Measurements from ENCODE around the gene FXYD7.

The FXYD7 gene

DNA sequence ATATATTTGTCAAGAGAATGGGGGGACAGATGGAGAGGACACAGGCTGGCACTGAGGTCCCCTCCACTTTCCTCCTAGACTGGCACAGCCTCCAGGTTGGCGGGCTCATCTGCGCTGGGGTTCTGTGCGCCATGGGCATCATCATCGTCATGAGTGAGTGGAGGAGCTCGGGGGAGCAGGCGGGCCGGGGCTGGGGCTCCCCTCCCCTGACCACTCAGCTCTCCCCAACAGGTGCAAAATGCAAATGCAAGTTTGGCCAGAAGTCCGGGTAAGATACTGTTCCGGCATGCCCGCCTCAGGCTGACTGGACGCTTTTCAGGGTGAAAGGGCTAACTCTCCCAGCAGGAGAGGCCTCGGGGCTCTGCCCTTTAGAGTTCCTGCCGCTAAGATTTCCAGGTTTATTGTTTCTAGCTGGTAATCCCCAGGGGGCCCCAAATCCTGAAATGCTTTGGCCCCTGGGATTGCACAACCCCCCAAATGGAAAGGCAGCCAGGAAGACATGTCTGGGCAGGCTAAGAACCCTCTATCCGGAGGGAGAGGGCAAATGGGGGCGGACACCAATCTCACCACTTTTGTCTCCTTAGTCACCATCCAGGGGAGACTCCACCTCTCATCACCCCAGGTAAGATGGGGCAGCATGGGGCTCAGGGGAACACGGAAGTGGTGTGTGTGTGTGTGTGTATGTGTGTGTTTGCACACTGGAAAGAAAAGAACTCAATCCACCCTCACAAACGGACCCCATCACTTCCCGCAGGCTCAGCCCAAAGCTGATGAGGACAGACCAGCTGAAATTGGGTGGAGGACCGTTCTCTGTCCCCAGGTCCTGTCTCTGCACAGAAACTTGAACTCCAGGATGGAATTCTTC, 20.1 kb upstream of the FXYD7 start (continued):
- no peak for TF ChIP-seq ZNF2 (tag by site-specific recombination; IDR thresholded peaks at IDR 0.05)
- no peak for TF ChIP-seq ZFP69B (tag by site-specific recombination; IDR thresholded peaks at IDR 0.05)
- TF ChIP-seq ZNF776 (tag by site-specific recombination; IDR thresholded peaks at IDR 0.05; ENCODE audit: borderline replicate concordance): no peak
- no peak for TF ChIP-seq ZNF747 (tag by site-specific recombination; IDR thresholded peaks at IDR 0.05)
- TF ChIP-seq ZNF121 (tag by site-specific recombination; IDR thresholded peaks at IDR 0.05): no peak
- TF ChIP-seq ZNF792 (tag by site-specific recombination; IDR thresholded peaks at IDR 0.05): no peak
- TF ChIP-seq, protein P1, sequence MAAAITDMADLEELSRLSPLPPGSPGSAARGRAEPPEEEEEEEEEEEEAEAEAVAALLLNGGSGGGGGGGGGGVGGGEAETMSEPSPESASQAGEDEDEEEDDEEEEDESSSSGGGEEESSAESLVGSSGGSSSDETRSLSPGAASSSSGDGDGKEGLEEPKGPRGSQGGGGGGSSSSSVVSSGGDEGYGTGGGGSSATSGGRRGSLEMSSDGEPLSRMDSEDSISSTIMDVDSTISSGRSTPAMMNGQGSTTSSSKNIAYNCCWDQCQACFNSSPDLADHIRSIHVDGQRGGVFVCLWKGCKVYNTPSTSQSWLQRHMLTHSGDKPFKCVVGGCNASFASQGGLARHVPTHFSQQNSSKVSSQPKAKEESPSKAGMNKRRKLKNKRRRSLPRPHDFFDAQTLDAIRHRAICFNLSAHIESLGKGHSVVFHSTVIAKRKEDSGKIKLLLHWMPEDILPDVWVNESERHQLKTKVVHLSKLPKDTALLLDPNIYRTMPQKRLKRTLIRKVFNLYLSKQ (tag by site-specific recombination; IDR thresholded peaks at IDR 0.05; ENCODE audit: borderline replicate concordance): no peak
- no peak for TF ChIP-seq ZNF624 (tag by site-specific recombination; IDR thresholded peaks at IDR 0.05)
- TF ChIP-seq, protein P2, sequence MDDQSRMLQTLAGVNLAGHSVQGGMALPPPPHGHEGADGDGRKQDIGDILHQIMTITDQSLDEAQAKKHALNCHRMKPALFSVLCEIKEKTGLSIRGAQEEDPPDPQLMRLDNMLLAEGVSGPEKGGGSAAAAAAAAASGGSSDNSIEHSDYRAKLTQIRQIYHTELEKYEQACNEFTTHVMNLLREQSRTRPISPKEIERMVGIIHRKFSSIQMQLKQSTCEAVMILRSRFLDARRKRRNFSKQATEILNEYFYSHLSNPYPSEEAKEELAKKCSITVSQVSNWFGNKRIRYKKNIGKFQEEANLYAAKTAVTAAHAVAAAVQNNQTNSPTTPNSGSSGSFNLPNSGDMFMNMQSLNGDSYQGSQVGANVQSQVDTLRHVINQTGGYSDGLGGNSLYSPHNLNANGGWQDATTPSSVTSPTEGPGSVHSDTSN (CRISPR knock-in tag; IDR thresholded peaks at IDR 0.05): no peak
- TF ChIP-seq GLIS1 (tag by site-specific recombination; IDR thresholded peaks at IDR 0.05): peak; percentile 50; the same call in 1 of the 2 replicates
- no peak for TF ChIP-seq ZSCAN16 (tag by site-specific recombination; IDR thresholded peaks at IDR 0.05)
- TF ChIP-seq ZNF16 (tag by site-specific recombination; IDR thresholded peaks at IDR 0.05; ENCODE audit: low read depth): no peak
- TF ChIP-seq ZNF341 (tag by site-specific recombination; IDR thresholded peaks at IDR 0.05; ENCODE audit: low read depth): no peak
- TF ChIP-seq, protein P3, sequence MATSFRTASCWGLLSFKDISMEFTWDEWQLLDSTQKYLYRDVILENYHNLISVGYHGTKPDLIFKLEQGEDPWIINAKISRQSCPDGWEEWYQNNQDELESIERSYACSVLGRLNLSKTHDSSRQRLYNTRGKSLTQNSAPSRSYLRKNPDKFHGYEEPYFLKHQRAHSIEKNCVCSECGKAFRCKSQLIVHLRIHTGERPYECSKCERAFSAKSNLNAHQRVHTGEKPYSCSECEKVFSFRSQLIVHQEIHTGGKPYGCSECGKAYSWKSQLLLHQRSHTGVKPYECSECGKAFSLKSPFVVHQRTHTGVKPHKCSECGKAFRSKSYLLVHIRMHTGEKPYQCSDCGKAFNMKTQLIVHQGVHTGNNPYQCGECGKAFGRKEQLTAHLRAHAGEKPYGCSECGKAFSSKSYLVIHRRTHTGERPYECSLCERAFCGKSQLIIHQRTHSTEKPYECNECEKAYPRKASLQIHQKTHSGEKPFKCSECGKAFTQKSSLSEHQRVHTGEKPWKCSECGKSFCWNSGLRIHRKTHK (tag by site-specific recombination; IDR thresholded peaks at IDR 0.05): no peak
- no peak for TF ChIP-seq ZNF266 (tag by site-specific recombination; IDR thresholded peaks at IDR 0.05; ENCODE audit: low read depth)
- TF ChIP-seq ZNF664 (tag by site-specific recombination; IDR thresholded peaks at IDR 0.05): no peak
- TF ChIP-seq MYNN (tag by site-specific recombination; IDR thresholded peaks at IDR 0.05; ENCODE audit: borderline replicate concordance): no peak
- no peak for TF ChIP-seq ZXDB (tag by site-specific recombination; IDR thresholded peaks at IDR 0.05)
- TF ChIP-seq, protein P4, sequence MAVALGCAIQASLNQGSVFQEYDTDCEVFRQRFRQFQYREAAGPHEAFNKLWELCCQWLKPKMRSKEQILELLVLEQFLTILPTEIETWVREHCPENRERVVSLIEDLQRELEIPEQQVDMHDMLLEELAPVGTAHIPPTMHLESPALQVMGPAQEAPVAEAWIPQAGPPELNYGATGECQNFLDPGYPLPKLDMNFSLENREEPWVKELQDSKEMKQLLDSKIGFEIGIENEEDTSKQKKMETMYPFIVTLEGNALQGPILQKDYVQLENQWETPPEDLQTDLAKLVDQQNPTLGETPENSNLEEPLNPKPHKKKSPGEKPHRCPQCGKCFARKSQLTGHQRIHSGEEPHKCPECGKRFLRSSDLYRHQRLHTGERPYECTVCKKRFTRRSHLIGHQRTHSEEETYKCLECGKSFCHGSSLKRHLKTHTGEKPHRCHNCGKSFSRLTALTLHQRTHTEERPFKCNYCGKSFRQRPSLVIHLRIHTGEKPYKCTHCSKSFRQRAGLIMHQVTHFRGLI (tag by site-specific recombination; IDR thresholded peaks at IDR 0.05): no peak
- no peak for TF ChIP-seq ZNF426 (tag by site-specific recombination; IDR thresholded peaks at IDR 0.05)

DNA sequence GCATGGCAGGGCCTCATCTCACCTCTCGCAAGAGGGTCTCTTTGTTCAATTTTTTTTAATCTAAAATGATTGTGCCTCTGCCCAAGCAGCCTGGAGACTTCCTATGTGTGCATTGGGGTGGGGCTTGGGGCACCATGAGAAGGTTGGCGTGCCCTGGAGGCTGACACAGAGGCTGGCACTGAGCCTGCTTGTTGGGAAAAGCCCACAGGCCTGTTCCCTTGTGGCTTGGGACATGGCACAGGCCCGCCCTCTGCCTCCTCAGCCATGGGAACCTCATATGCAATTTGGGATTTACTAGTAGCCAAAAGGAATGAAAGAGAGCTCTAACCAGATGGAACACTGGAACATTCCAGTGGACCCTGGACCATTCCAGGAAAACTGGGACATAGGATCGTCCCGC, 19.5 kb upstream of the FXYD7 start:
- ChIA-PET POLR2A (interaction anchor here (1.2 to 1.3 kb wide), 2 partner anchors 17 to 22 kb away, joined by 3 to 8 read pairs; no protein-coding TSS in a partner anchor), CTCF (interaction anchor here (0.6 to 4.8 kb wide), 7 partner anchors 9 to 165 kb away, joined by 3 to 67 read pairs (median 6); partner anchors contain the start of genes FXYD3, FXYD7 and LGI4)
- no peaks in the 10 kb centered on the region for H3K36me3 ChIP-seq (ENCODE audit: control insufficient read depth in 2 of 2, insufficient read depth in 1 of 2, low read length in 2 of 2)
- TF ChIP-seq HOXA7 (CRISPR knock-in tag; IDR thresholded peaks at IDR 0.05; ENCODE audit: borderline replicate concordance) (0 out of 2 replicates have a peak, but pooled peaks have one; percentile 72), SP7 (tag by site-specific recombination; IDR thresholded peaks at IDR 0.05) (no peak), ZNF157 (tag by site-specific recombination; IDR thresholded peaks at IDR 0.05) (0 out of 2 replicates have a peak, but pooled peaks have one; percentile 8)
- TF ChIP-seq, protein P5, sequence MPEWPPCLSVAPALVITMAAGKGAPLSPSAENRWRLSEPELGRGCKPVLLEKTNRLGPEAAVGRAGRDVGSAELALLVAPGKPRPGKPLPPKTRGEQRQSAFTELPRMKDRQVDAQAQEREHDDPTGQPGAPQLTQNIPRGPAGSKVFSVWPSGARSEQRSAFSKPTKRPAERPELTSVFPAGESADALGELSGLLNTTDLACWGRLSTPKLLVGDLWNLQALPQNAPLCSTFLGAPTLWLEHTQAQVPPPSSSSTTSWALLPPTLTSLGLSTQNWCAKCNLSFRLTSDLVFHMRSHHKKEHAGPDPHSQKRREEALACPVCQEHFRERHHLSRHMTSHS (tag by site-specific recombination; IDR thresholded peaks at IDR 0.05): 0 out of 2 replicates have a peak, but pooled peaks have one; percentile 6
- H3K4me3 ChIP-seq (ENCODE audit: low read depth, low read length): no peak overlapping the region
- peaks cover 10% of the 10 kb centered on the region for H3K4me1 ChIP-seq (ENCODE audit: control insufficient read depth, insufficient read depth, low read length)
- no peaks in the 10 kb centered on the region for H3K9me3 ChIP-seq (ENCODE audit: control insufficient read depth, insufficient read depth, low read depth, low read length)
- no peak overlapping the region; the same call in 1 of the 2 replicates for H3K27ac ChIP-seq (ENCODE audit: extremely low read depth, low read depth, low read length)
